Left ventricle myocardium inferior (tissue), 1 donor: ENCODE results near the gene RBKS. TPM values are rescaled to one million over a fixed set of nuclear protein-coding genes. Genes with fewer than 3 reads are reported as not detected.

Experiments
- DNase-seq: peaks from one replicate; pipeline ENCODE4 v3.0.0-alpha.2; 2020
- H3K27ac ChIP-seq: fragments of 200-600 bp; replicated peaks from 2 replicates; pipeline ENCODE4 v1.8.0; 2021
- H3K27me3 ChIP-seq: fragments of 200-600 bp; 2 replicates; pipeline ENCODE4 v1.8.0; 2021; ENCODE audit warnings: low read depth
- H3K36me3 ChIP-seq: fragments of 200-600 bp; 2 replicates; pipeline ENCODE4 v1.8.0; 2021
- H3K4me1 ChIP-seq: fragments of 200-600 bp; 2 replicates; pipeline ENCODE4 v1.8.0; 2021
- H3K4me3 ChIP-seq: fragments of 200-600 bp; 2 replicates; pipeline ENCODE4 v1.8.0; 2021; ENCODE audit warnings: mild to moderate bottlenecking, moderate library complexity
- H3K9me3 ChIP-seq: fragments of 200-600 bp; replicated peaks from 2 replicates; pipeline ENCODE4 v1.8.0; 2021
- CTCF ChIP-seq: fragments of 200-600 bp; IDR thresholded peaks from 2 replicates; pipeline ENCODE4 v1.8.0; 2021; ENCODE audit warnings: antibody characterized with exemption, mild to moderate bottlenecking, borderline replicate concordance
- intact Hi-C: fragments of 100-400 bp; cut with micrococcal nuclease; formaldehyde crosslinking; loops from one replicate; pipeline ENCODE4 v1.11.0; 2022
- total RNA-seq: library from RNA; stranded (reverse); fragmentation: NEBNext Ultra II Directional; extraction: Animal tissue kit (Norgen Biotek cat#: 25700); gene quantifications from one replicate; pipeline ENCODE4 v1.2.1, GENCODE V29; 2021
- donor health status: DM: no; HTN: yes; CAD: no; lungs with severe emphysema.

RBKS gene
- total RNA-seq, 1 donor from 2014 or later, result 2.7 TPM

- Histone ChIP-seq H3K27ac (no peak overlapping the region), H3K4me1 (peaks cover 8% of the 10 kb centered on the region), H3K4me3 (no peak overlapping the region), H3K9me3 (no peaks in the 10 kb centered on the region), H3K27me3 (no peaks in the 10 kb centered on the region), H3K36me3 (no peaks in the 10 kb centered on the region)
- no peak for TF ChIP-seq CTCF
- no peak for DNase-seq
- intact Hi-C loops, result no loop called here
Measured at GRCh38 chr2:27811768-27812167, 78.4 kb downstream of the RBKS start.

GRCh38 chr2:27810455-27810854, 79.7 kb downstream of the RBKS start:
- Histone ChIP-seq H3K9me3 (no peaks in the 10 kb centered on the region), H3K4me3 (no peak overlapping the region), H3K36me3 (no peaks in the 10 kb centered on the region), H3K4me1 (peaks cover 8% of the 10 kb centered on the region), H3K27me3 (no peaks in the 10 kb centered on the region), H3K27ac (no peak overlapping the region)
- no peak for DNase-seq
- intact Hi-C loops, result no loop called here
- TF ChIP-seq CTCF, result no peak

GRCh38 chr2:27809761-27810241, 80.4 kb downstream of the RBKS start:
- Histone ChIP-seq H3K4me1 (peaks cover 12% of the 10 kb centered on the region), H3K4me3 (no peak overlapping the region), H3K27ac (no peak overlapping the region), H3K27me3 (no peaks in the 10 kb centered on the region), H3K36me3 (no peaks in the 10 kb centered on the region), H3K9me3 (no peaks in the 10 kb centered on the region)
- TF ChIP-seq CTCF, result no peak
- no peak for DNase-seq
- intact Hi-C loops, result no loop called here

- no peaks in the 10 kb centered on the region for H3K36me3 ChIP-seq
- no peaks in the 10 kb centered on the region for H3K9me3 ChIP-seq
- H3K27me3 ChIP-seq, result no peaks in the 10 kb centered on the region
- intact Hi-C loops, result no loop called here
- H3K27ac ChIP-seq, result peak overlapping the region; percentile 18
- no peak for TF ChIP-seq CTCF
- DNase-seq, result no peak
- H3K4me1 ChIP-seq, result peaks cover 20% of the 10 kb centered on the region
- H3K4me3 ChIP-seq, result no peak overlapping the region
Measured at GRCh38 chr2:27808984-27809383, 81.2 kb downstream of the RBKS start.

GRCh38 chr2:27808418-27808817, 81.8 kb downstream of the RBKS start:
- H3K27ac ChIP-seq, result peak overlapping the region; percentile 18
- no peak overlapping the region for H3K4me3 ChIP-seq
- H3K4me1 ChIP-seq, result peaks cover 20% of the 10 kb centered on the region
- H3K36me3 ChIP-seq, result no peaks in the 10 kb centered on the region
- intact Hi-C loops, result no loop called here
- H3K27me3 ChIP-seq, result no peaks in the 10 kb centered on the region
- no peaks in the 10 kb centered on the region for H3K9me3 ChIP-seq
- no peak for DNase-seq
- no peak for TF ChIP-seq CTCF

GRCh38 chr2:27807476-27807875, 82.7 kb downstream of the RBKS start:
- TF ChIP-seq CTCF, result peak; percentile 62
- intact Hi-C loops, result no loop called here
- H3K27ac ChIP-seq, result no peak overlapping the region
- H3K4me3 ChIP-seq, result no peak overlapping the region
- no peaks in the 10 kb centered on the region for H3K36me3 ChIP-seq
- H3K27me3 ChIP-seq, result no peaks in the 10 kb centered on the region
- H3K9me3 ChIP-seq, result no peaks in the 10 kb centered on the region
- DNase-seq, result no peak
- peaks cover 25% of the 10 kb centered on the region for H3K4me1 ChIP-seq
